Endothelial cell of umbilical vein (primary cell): Measurements from ENCODE around the gene CCDC157.

Source experiments
- CTCF ChIP-seq, 2 donors: IDR thresholded peaks; 1 replicate in 1 of 2; 2 replicates in 1 of 2; pipeline ENCODE4 v1.5.1; 2011; ENCODE audit warnings: low read length in 2 of 2, mild to moderate bottlenecking in 2 of 2, moderate library complexity in 2 of 2, control low read depth in 1 of 2, inconsistent platforms in 1 of 2, low read depth in 1 of 2; ENCODE audit not compliant: insufficient read depth in 1 of 2; ENCODE audit errors: extremely low read depth in 1 of 2
- TF ChIP-seq, protein P1 (sequence below): IDR thresholded peaks from 2 replicates; pipeline ENCODE4 v1.6.1; 2011; ENCODE audit not compliant: insufficient read depth, insufficient read length

DNA sequence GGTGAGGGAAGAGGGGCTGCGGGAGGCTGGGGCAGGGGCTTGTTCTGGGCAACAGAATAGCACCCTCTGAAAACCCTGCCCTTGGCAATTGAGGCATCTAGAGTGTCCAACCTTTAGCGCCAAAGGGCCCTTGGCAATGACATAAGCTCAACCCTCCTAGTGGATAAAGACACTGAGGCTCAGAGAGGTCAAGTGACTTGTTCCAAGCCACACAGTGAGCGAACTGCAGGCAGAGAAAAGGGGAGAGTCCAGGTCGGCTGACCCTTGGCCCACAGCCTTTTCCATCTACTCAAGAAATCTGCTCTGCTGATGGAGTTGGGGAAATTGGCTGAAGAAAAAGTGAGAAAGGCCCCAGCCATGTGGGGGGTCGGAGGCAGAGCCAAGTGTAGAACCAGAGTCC is 42.9 kb downstream of the CCDC157 start:
- TF ChIP-seq CTCF (IDR thresholded peaks at IDR 0.05; ENCODE audit: extremely low read depth in 1 of 2, insufficient read depth in 1 of 2, low read depth in 1 of 2, low read length in 2 of 2) = no peak
- TF ChIP-seq, protein P1, sequence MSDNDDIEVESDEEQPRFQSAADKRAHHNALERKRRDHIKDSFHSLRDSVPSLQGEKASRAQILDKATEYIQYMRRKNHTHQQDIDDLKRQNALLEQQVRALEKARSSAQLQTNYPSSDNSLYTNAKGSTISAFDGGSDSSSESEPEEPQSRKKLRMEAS = no peak
